Activated CD4-positive, CD25-positive, alpha-beta regulatory T cell (primary cell): ENCODE data around the gene CREBZF.
"Not testable (repeated sequence)": the region's sequence is repeated elsewhere in the genome, so short reads cannot be mapped to it uniquely, and the experiment has no call there.

ENCODE experiments used
- DNase-seq, 4 experiments: peaks; one replicate each; lab custom pipeline; 2025; lab: John Stamatoyannopoulos, UW

Gene CREBZF

DNA sequence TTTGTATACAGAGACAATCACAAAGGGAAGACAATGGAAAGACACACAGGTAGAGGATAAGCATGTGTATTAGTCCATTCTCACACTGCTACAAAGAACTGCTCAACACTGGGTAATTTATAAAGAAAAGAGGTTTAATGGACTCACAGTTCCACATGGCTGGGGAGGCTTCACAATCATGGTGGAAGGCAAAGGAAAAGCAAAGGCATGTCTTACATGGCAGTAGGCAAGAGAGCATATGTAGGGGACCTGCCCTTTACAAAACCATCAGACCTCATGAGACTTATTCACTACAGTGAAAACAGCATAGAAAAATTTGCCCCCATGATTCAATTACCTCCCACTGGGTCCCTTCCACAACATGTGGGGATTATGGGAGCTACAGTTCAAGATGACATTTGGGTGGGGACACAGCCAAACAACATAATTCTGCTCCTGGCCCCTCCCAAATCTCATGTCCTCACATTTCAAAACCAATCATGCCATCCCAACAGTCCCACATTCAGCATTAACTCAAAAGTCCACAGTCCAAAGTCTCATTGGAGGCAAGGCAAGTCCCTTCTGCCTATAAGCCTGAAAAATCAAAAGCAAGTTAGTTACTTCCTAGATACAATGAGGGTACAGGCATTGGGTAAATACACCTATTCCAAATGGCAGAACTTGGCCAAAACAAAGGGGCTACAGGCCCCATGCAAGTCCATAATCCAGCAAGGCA is 6.2 kb upstream of the CREBZF start:
- DNase-seq = not testable (repeated sequence)

- no peak for DNase-seq
Observed at GRCh38 chr11:85668157-85668556, 3.2 kb upstream of the CREBZF start.

GRCh38 chr11:85666687-85667086 is 1.8 kb upstream of the CREBZF start:
- no peak for DNase-seq

GRCh38 chr11:85665733-85666132 is 804 bp upstream of the CREBZF start:
- DNase-seq = no peak

DNA sequence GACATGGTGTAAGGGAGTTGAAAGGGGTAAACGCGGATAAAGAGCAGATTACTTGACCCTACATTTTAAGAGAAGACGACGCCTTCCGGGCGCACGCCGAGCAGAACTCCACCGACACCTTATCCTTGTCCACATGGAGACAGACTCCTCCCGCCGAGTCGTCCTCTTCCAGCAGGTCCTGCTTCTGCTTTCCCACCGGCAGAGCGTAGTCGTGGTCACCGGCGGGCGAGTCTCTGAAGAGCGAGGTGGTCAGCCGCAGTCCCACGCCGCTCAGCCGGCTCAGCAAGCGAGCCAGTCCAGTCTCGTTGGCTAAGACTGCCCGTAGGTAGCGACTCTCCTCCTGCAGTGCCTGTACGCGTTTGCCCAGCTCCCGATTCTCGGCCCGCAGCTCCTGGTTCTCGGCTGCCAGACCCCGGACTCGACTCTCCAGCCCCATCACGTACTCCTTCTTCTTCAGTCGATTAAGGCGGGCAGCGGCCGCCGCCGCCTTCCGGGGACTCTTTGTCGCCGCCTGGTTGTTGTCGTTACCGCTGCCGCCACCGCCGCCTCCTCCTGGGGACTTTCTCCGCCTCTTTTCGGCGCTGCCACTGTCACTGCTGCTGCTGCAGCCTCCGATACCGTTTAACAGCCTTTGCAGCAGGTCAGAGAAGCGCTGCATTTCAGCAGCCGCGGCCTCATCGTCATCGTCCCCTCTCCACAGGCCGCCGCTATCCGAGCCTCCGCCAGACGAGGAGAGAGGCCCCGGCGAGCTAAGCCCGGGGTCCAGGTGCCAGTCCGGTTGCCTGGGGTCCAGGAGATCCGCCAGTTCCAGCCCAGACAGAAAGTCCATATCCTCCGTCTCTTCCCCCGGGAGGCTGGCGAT is 945 bp downstream of the CREBZF start:
- peak; percentile 69 to 84 (median 77) for DNase-seq

DNA sequence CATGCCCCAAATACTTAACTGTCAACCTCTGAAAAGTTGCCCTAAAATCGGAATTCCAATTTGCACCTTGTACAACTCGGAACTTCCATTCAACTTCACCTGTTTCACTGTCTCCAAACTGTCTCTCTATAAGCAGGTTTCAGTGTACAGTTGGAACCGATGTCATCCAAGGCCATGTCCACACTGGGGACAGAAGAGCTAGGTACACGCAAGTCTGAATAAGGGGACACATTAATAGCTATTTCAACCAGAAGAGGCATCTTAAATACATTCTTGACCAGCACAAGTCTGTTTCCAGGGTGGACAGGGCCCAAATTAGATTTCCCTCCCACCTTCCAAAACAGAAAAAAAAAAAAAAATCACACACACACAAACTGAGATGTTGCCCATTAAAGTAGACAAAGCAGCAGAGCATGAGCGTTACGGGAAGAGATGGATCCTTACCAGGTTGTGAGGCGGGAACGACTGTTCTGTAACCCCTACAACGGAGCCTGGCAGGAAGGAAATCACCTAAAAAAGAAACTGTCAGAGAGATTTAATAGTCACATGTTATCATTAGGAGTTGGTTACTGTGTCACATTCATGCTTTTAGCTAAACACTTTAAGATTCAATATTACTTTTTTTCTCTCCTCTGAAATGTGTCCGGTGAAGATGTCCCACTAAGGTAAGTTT is 1.7 kb downstream of the CREBZF start:
- no peak for DNase-seq

GRCh38 chr11:85661972-85662664 is 2.8 kb downstream of the CREBZF start:
- DNase-seq = no peak

GRCh38 chr11:85658180-85658579 is 6.7 kb downstream of the CREBZF start:
- DNase-seq = no peak

DNA sequence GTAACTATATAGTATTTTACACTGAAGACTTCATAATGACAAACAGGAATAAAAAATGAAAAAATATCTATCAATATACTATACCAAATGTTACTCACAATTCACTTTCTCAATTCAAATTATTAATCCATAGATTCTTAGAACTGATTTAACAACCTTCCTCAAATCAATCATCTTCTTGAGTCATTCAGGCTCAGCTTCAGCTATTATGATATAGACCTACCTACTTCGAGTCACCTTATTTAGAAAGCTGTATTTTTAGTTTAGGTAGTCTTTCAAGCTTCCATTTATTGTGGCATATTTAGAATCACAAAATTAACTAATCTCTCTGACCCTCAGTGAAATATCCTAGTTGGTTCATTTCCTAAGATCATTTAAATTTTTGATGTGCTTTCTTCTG is 8.2 kb downstream of the CREBZF start:
- no peak for DNase-seq

- DNase-seq = not testable (repeated sequence)
Observed at GRCh38 chr11:85654343-85654742, 10.6 kb downstream of the CREBZF start.

GRCh38 chr11:85652786-85653447 is 12.0 kb downstream of the CREBZF start:
- DNase-seq = no peak

DNA sequence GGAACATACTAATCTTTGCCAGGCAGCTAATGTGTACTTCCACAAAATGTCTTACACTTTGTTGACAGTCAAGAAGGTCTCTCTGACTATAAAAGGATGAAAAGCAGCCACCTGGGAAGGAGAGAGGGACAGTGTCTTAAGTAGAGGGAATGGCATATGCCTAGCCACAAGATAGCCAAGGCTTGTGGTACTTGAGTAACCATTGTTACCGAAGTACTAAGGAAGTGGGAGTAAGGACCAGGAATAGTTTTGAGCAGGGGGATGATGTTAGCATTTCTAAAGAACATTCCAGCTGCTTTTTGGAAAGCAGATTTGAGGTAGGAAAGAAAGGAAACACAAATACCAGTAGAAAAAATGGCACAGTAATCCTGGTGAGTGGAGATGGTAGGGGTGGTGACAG is 13.8 kb downstream of the CREBZF start:
- DNase-seq = no peak

DNA sequence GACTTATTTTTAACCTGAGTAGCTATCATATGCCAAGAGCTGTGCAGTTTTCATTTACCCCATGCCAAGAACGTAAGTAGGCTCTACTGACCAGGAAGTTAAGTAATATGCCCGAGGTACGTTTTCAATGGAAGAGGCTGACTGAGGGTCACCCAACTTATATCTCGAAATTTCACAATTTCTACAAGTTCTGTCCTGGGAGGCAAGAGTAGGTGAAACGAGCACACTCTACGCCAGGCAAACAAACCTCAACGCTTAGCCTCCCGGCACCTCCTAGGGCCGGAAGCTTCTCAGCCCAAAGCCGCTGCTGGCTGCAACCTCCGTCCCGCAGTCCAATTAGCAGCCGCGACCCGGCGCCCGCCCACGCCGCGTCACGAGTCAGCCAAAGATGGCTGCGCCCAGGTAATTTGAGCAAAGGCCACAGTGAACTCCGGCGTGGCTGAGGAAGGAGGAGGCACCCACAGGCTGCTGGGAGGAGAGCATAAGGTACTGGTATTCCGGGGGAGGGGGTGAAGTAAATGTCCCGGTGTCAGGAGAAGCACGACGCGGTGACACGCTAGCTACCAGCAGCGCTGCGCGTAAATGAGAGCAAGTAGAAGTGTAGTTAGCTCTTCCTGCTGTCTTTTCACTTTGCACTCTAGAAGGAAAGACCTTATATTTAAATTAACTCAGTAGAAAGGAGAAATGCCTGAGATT is 17.2 kb downstream of the CREBZF start, which contains the start of gene TMEM126A:
Gene TMEM126A (plus strand): TSS at position 364 of the 696 bp plus-strand sequence. CDS start 2,289 bp downstream, outside the sequence.
- peak; percentile 81 to 85 (median 83) for DNase-seq

- DNase-seq = no peak
Observed at GRCh38 chr11:85647078-85647477, 17.9 kb downstream of the CREBZF start.

- DNase-seq = no peak
Observed at GRCh38 chr11:85643191-85643614, 21.7 kb downstream of the CREBZF start.

DNA sequence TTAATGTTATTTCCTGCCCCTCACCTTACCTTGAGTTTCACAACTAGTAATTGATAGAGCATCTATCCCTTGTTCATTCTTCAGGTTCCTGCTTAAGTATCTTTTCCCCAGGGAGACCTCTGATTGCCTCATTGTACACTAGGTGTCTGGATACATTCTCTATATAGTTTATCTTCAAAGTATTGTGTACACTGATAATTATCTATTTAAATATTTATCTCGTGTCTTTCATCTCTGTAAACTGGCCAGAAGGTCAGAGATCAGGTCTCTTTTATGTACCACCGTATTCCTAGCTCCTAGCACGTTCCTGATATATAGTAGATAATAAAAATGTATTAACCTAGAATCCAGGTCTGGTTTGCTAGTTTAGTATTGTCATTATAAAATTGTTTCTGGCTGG is 30.2 kb downstream of the CREBZF start:
- DNase-seq = no peak

DNA sequence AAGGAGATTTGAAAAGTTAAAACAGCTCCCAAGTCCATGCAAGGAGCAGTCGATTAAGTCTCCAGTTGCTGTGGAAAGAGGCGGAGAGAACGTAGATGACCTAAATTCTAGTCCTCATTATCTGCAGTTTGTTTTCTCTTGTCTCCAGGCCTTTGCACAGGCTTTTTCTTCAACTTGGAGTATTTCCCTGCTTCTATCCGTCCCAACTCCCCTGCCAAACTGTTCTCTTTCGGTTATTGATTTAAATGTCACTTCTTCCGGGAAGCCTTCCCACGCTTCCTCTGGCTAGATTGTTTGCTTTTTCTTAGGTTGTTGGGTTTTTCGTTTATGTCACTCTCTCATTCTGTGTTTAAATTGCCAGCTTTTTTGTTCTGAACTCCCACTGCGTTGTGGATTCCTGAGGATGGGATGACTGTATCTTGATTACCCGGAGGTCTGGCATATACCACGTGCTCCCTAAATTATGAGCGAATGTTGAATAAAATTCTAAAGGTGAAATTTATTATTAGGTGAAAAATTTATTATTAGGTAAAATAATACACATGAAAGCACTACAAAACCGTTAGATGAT is 36.1 kb downstream of the CREBZF start:
- DNase-seq = no peak

DNA sequence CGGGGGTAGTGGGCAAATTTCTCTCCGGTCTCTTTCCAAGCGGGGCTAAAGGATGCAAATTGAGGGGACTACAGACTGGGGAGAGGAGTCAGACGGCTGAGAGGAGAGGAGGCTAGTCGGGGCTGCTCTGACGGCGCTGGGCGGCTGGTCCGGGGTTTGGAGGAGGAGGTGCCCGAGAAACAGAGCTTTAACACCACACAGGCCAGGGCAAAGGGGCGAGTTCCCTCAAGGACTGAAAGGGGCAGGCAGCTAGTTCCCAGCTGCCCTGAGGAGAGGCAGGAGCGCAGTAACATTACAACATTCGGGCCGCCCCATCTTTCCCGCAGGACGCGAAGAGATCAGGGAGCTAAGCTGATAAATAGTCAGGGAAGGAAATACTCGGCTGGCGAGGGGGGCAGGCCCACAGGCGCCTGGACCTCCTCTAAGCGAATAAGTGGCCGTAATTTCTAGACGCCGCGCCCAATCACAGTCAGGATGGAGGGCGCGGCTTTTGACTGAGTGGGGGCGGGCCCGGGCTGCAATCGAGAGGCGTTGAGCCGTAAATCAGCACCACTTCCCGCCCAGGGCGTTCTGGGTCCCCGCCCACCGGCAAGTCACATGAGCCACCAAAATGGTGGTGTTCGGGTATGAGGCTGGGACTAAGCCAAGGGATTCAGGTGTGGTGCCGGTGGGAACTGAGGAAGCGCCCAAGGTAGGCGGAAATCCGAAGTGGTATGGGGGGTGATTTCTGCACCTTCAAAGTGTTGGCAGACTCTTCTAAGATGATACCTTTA is 36.7 kb downstream of the CREBZF start, which contains the start of gene TMEM126B:
Gene TMEM126B (plus strand): TSS at position 596 of the 773 bp plus-strand sequence. CDS start 15 bp downstream, at position 611.
- peak; percentile 87 to 90 (median 89) for DNase-seq

GRCh38 chr11:85627332-85627997 is 37.5 kb downstream of the CREBZF start, which contains the start of gene DLG2:
TSS of gene DLG2 (minus strand) at chr11:85627344.
- DNase-seq = no peak
